ENCODE results near the gene CTSW. TPM values are rescaled to one million over a fixed set of nuclear protein-coding genes. Genes with fewer than 3 reads are reported as not detected.

The CTSW gene
- polyA plus RNA-seq, 1 experiment, result not detected

DNA sequence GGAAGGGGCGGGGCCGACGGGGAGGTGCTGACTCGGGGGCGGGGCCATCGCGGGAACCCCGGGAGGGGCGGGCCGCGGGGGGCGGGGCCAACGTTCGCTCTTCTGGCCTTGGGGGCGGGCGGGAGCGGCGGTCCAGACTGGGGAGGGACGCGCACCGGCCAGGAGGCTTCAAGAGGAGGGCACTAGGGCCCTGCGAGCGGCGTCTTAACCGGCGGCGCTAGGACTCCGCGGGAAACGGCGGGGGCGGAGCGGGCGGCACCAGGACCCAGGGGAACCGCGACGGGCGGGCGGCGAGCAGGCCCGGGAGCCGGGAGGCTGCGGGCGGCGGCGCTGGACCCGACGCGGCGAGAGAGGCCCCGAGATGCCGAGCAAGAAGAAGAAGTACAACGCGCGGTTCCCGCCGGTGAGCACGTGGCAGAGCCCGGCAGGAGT is 39.5 kb downstream of the CTSW start, which contains the start of gene DRAP1:
Gene DRAP1 (plus strand): TSS at position 286 of the 432 bp plus-strand sequence. CDS start 76 bp downstream, at position 362.
- TF ChIP-seq, protein P1, sequence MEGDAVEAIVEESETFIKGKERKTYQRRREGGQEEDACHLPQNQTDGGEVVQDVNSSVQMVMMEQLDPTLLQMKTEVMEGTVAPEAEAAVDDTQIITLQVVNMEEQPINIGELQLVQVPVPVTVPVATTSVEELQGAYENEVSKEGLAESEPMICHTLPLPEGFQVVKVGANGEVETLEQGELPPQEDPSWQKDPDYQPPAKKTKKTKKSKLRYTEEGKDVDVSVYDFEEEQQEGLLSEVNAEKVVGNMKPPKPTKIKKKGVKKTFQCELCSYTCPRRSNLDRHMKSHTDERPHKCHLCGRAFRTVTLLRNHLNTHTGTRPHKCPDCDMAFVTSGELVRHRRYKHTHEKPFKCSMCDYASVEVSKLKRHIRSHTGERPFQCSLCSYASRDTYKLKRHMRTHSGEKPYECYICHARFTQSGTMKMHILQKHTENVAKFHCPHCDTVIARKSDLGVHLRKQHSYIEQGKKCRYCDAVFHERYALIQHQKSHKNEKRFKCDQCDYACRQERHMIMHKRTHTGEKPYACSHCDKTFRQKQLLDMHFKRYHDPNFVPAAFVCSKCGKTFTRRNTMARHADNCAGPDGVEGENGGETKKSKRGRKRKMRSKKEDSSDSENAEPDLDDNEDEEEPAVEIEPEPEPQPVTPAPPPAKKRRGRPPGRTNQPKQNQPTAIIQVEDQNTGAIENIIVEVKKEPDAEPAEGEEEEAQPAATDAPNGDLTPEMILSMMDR (IDR thresholded peaks at IDR 0.05; ENCODE audit: low read depth, low read length), result no peak
- H3K27me3 ChIP-seq (ENCODE audit: control insufficient read depth, insufficient read depth, low read length), result no peaks in the 10 kb centered on the region
- ChIA-PET CTCF (no interaction called here), POLR2A (interaction anchor here (1.5 to 1.6 kb wide), 2 partner anchors 18 to 22 kb away, joined by 4 to 5 read pairs; partner anchors contain the start of gene FOSL1)
- H3K27ac ChIP-seq (ENCODE audit: low read depth, low read length), result peak within 1 kb of the TSS; percentile 93
- peak within 1 kb of the TSS; percentile 94 for H3K4me3 ChIP-seq (ENCODE audit: low read depth, low read length)
- H3K9me3 ChIP-seq (ENCODE audit: control insufficient read depth, insufficient read depth, low read length), result peaks cover 11% of the 10 kb centered on the region; the same call in 1 of the 2 replicates
- DNase-seq (ENCODE audit: low read depth, low spot score), result peak; percentile 93

DNA sequence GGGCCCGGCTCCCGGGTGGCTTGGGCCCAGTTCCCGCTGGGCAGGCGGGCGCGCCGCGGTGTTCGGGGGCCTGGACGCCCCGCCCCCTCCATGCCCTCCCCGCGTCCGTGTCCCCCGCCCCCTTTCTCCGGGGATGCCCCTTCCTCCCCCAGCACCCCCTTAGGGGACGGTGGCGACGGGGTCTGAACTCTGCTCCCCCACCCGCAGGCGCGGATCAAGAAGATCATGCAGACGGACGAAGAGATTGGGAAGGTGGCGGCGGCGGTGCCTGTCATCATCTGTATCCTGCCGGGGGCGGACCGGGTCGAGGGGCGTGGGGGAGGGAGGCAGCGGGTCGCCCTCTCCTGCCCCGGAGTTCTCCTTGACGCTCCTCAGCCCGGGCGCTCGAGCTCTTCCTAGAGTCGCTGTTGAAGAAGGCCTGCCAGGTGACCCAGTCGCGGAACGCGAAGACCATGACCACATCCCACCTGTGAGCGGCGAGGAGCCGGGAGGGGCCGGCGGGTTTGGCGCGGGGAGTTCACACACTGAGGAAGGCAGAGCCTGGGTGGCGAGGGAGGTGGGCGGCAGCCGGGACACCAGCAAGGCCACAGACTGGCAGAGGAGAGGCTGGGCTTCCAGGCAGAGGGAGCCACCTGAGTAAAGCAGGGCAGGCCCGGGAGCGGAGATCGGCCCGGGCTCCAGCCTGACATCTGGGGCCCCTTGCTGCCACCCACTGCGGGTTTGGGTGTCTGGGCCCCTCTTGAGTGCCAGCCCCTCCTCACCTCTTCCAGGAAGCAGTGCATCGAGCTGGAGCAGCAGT is 40.1 kb downstream of the CTSW start:
- DNase-seq (ENCODE audit: low read depth, low spot score), result no peak
- Histone ChIP-seq H3K27me3 (ENCODE audit: control insufficient read depth, insufficient read depth, low read length) (no peaks in the 10 kb centered on the region), H3K9me3 (ENCODE audit: control insufficient read depth, insufficient read depth, low read length) (peaks cover 11% of the 10 kb centered on the region; the same call in 1 of the 2 replicates), H3K27ac (ENCODE audit: low read depth, low read length) (peak overlapping the region; percentile 47), H3K4me3 (ENCODE audit: low read depth, low read length) (peak overlapping the region; percentile 81)
- ChIA-PET CTCF (interaction anchor here (1.8 kb wide), 1 partner anchor 31 kb away, joined by 8 read pairs; the partner anchor contains the start of gene FIBP), POLR2A (interaction anchor here (1.2 to 1.8 kb wide), 2 partner anchors 29 to 31 kb away, joined by 5 read pairs; partner anchors contain the start of gene CCDC85B)
- TF ChIP-seq, protein P1 (IDR thresholded peaks at IDR 0.05; ENCODE audit: low read depth, low read length), result no peak

DNA sequence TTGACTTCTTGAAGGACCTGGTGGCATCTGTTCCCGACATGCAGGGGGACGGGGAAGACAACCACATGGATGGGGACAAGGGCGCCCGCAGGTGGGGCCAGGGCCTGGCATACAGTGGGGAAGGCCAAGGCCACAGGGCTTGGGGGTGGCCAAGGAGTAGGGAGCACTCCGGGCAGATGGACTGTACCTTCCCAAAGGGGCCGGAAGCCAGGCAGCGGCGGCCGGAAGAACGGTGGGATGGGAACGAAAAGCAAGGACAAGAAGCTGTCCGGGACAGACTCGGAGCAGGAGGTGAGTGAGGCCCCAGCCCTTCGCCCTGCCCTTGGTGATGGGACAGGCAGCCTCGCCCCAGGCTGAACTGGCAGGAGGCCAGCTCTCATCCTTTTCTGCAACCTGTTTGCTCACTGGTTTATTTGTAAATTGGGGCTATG is 40.8 kb downstream of the CTSW start:
- DNase-seq (ENCODE audit: low read depth, low spot score), result no peak
- CTCF ChIA-PET, result interaction anchor here (1.8 kb wide), 1 partner anchor 32 kb away, joined by 8 read pairs; the partner anchor contains the start of gene FIBP
- POLR2A ChIA-PET, result interaction anchor here (1.2 to 1.8 kb wide), 2 partner anchors 30 to 31 kb away, joined by 5 read pairs; partner anchors contain the start of gene CCDC85B
- Histone ChIP-seq H3K9me3 (ENCODE audit: control insufficient read depth, insufficient read depth, low read length) (peaks cover 11% of the 10 kb centered on the region; the same call in 1 of the 2 replicates), H3K27me3 (ENCODE audit: control insufficient read depth, insufficient read depth, low read length) (no peaks in the 10 kb centered on the region), H3K4me3 (ENCODE audit: low read depth, low read length) (peak overlapping the region; percentile 81), H3K27ac (ENCODE audit: low read depth, low read length) (peak overlapping the region; percentile 47)
- TF ChIP-seq, protein P1 (IDR thresholded peaks at IDR 0.05; ENCODE audit: low read depth, low read length), result no peak

DNA sequence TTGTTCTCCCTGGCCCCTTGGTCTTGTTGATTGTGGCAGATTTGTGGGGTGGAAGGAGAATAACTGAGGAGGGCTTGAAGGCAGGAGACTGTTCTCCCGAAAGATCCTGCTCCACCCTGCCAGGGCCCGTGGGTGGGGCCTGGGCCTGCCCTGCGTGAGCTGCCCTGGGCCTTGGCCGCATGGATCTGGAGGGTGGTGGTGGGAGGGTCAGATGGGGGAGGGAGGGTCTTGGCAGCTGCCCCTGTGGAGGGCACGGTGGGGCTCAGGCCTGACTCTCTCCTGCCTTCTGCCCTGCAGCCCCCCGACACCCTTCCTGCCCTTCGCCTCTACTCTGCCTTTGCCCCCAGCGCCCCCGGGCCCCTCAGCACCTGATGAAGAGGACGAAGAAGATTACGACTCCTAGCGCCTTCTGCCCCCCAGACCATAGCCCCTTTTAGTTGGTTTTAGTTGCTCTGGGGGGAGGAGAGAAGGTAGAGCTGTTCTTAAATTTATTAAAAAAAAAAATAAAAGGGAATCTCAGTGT is 41.5 kb downstream of the CTSW start:
- ChIA-PET POLR2A (interaction anchor here (0.5 to 1.8 kb wide), 3 partner anchors 21 to 30 kb away, joined by 3 to 7 read pairs (median 5); partner anchors contain the start of genes CCDC85B and FOSL1), CTCF (interaction anchor here (1.0 to 2.0 kb wide), 3 partner anchors 32 to 102 kb away, joined by 3 to 8 read pairs (median 4); partner anchors contain the start of gene FIBP)
- Histone ChIP-seq H3K9me3 (ENCODE audit: control insufficient read depth, insufficient read depth, low read length) (peaks cover 11% of the 10 kb centered on the region; the same call in 1 of the 2 replicates), H3K27ac (ENCODE audit: low read depth, low read length) (no peak overlapping the region), H3K27me3 (ENCODE audit: control insufficient read depth, insufficient read depth, low read length) (no peaks in the 10 kb centered on the region), H3K4me3 (ENCODE audit: low read depth, low read length) (peak overlapping the region; percentile 81)
- DNase-seq (ENCODE audit: low read depth, low spot score), result no peak
- TF ChIP-seq, protein P1 (IDR thresholded peaks at IDR 0.05; ENCODE audit: low read depth, low read length), result no peak
